Neural crest cell (in vitro differentiated cells): ENCODE data around the gene ENTR1. TPM values are rescaled to one million over a fixed set of nuclear protein-coding genes. Genes with fewer than 3 reads are reported as not detected.

ENCODE experiments used
- DNase-seq: peaks from one replicate; pipeline ENCODE4 v3.0.0; 2021; ENCODE audit warnings: low read depth, mixed read lengths, low spot score
- H3K27ac Mint-ChIP-seq: one replicate; pipeline ENCODE4 v1.8.0; 2021; ENCODE audit warnings: mild to moderate bottlenecking, mixed read lengths; ENCODE audit not compliant: unreplicated experiment
- H3K27me3 Mint-ChIP-seq: 2 replicates; pipeline ENCODE4 v1.8.0; 2021; ENCODE audit warnings: low read depth, mild to moderate bottlenecking, mixed read lengths
- H3K36me3 Mint-ChIP-seq: 2 replicates; pipeline ENCODE4 v1.8.0; 2021; ENCODE audit warnings: low read depth, mild to moderate bottlenecking, mixed read lengths
- H3K4me1 Mint-ChIP-seq: 2 replicates; pipeline ENCODE4 v1.8.0; 2021; ENCODE audit warnings: mixed read lengths
- H3K4me3 Mint-ChIP-seq: one replicate; pipeline ENCODE4 v1.8.0; 2021; ENCODE audit warnings: mild to moderate bottlenecking, mixed read lengths
- H3K9me3 Mint-ChIP-seq: 2 replicates; pipeline ENCODE4 v1.8.0; 2021; ENCODE audit warnings: mixed read lengths
- CTCF ChIP-seq: fragments of 200-600 bp; sonication (generic); conservative IDR thresholded peaks from 2 replicates; pipeline ENCODE4 v1.5.0; 2021; ENCODE audit warnings: antibody characterized with exemption, mild to moderate bottlenecking
- total RNA-seq: library from RNA; stranded (reverse); gene quantifications from 2 replicates; pipeline ENCODE4 v1.2.1, GENCODE V29; 2021

Gene ENTR1
- total RNA-seq, 1 donor from 2014 or later = 89.3 TPM

- no peak overlapping the region for H3K27ac Mint-ChIP-seq
- no peak for DNase-seq
- no peak for TF ChIP-seq CTCF
- H3K4me3 Mint-ChIP-seq = no peak overlapping the region
- no peaks in the 10 kb centered on the region for H3K27me3 Mint-ChIP-seq
- no peaks in the 10 kb centered on the region for H3K36me3 Mint-ChIP-seq
- no peaks in the 10 kb centered on the region for H3K9me3 Mint-ChIP-seq
- peaks cover 10% of the 10 kb centered on the region for H3K4me1 Mint-ChIP-seq
Measured at GRCh38 chr9:136376457-136376856, 34.0 kb downstream of the ENTR1 start.

DNA sequence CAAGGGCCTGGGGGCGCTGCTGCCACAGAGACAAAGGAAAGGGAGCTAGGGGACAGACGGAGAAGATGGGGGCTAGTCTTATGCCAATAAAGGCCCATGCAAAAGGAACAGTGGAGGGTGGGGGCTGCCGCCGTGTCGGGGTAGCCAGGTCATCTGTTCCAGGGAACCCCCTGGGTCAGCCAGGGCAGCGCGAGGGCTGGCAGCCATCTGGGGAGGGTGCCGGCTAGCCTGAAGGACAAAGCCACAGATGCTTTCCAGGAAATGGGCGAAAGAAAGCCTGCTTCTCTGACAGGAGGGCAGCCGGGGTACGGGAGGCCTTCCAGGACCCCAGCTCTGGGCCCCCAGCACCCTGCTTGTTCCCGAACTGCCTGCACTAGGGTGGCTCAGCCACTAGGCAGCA is 35.3 kb downstream of the ENTR1 start:
- H3K9me3 Mint-ChIP-seq = no peaks in the 10 kb centered on the region
- no peaks in the 10 kb centered on the region for H3K27me3 Mint-ChIP-seq
- H3K4me1 Mint-ChIP-seq = peaks cover 10% of the 10 kb centered on the region
- H3K4me3 Mint-ChIP-seq = no peak overlapping the region
- no peak for DNase-seq
- no peaks in the 10 kb centered on the region for H3K36me3 Mint-ChIP-seq
- peak overlapping the region; percentile 57 for H3K27ac Mint-ChIP-seq
- no peak for TF ChIP-seq CTCF

GRCh38 chr9:136374183-136374575 is 36.2 kb downstream of the ENTR1 start:
- peaks cover 10% of the 10 kb centered on the region for H3K4me1 Mint-ChIP-seq
- no peaks in the 10 kb centered on the region for H3K27me3 Mint-ChIP-seq
- no peaks in the 10 kb centered on the region for H3K9me3 Mint-ChIP-seq
- no peak for TF ChIP-seq CTCF
- no peak for DNase-seq
- H3K36me3 Mint-ChIP-seq = no peaks in the 10 kb centered on the region
- H3K4me3 Mint-ChIP-seq = no peak overlapping the region
- H3K27ac Mint-ChIP-seq = no peak overlapping the region

- no peak for DNase-seq
- H3K9me3 Mint-ChIP-seq = no peaks in the 10 kb centered on the region
- TF ChIP-seq CTCF = no peak
- no peaks in the 10 kb centered on the region for H3K36me3 Mint-ChIP-seq
- H3K4me1 Mint-ChIP-seq = peaks cover 10% of the 10 kb centered on the region
- no peaks in the 10 kb centered on the region for H3K27me3 Mint-ChIP-seq
- peak within 1 kb of the TSS; percentile 68 for H3K4me3 Mint-ChIP-seq
- H3K27ac Mint-ChIP-seq = peak within 1 kb of the TSS; percentile 6
Measured at GRCh38 chr9:136373300-136374182, 36.9 kb downstream of the ENTR1 start, which contains the start of gene CARD9. Gene CARD9 (minus strand): TSS chr9:136373669. CDS start chr9:136372078, 1,591 bp downstream.

GRCh38 chr9:136372561-136373299 is 37.7 kb downstream of the ENTR1 start:
- H3K27ac Mint-ChIP-seq = peak overlapping the region; percentile 6
- no peaks in the 10 kb centered on the region for H3K36me3 Mint-ChIP-seq
- peaks cover 10% of the 10 kb centered on the region for H3K4me1 Mint-ChIP-seq
- DNase-seq = peak; percentile 54
- peak; percentile 35 for TF ChIP-seq CTCF
- H3K4me3 Mint-ChIP-seq = peak overlapping the region; percentile 68
- no peaks in the 10 kb centered on the region for H3K27me3 Mint-ChIP-seq
- H3K9me3 Mint-ChIP-seq = no peaks in the 10 kb centered on the region
